ENCODE measurements around the gene ADGRL3.
"Not testable (repeated sequence)": the region's sequence is repeated elsewhere in the genome, so short reads cannot be mapped to it uniquely, and the experiment has no call there.

Gene ADGRL3

GRCh38 chr4:61638591-61638990, 438.5 kb downstream of the ADGRL3 start:
- DNase-seq (ENCODE audit: low read depth, low spot score) = no peak

GRCh38 chr4:61646746-61647350, 446.7 kb downstream of the ADGRL3 start:
- DNase-seq (ENCODE audit: low read depth, low spot score) = not testable (repeated sequence)

GRCh38 chr4:61648264-61648663, 448.1 kb downstream of the ADGRL3 start:
- no peak for DNase-seq (ENCODE audit: low read depth, low spot score)

GRCh38 chr4:61657016-61657415, 456.9 kb downstream of the ADGRL3 start:
- no peak for DNase-seq (ENCODE audit: low read depth, low spot score)

GRCh38 chr4:61661960-61662359, 461.8 kb downstream of the ADGRL3 start:
- DNase-seq (ENCODE audit: low read depth, low spot score) = no peak

GRCh38 chr4:61662362-61662761, 462.2 kb downstream of the ADGRL3 start:
- no peak for DNase-seq (ENCODE audit: low read depth, low spot score)

GRCh38 chr4:61663310-61663709, 463.2 kb downstream of the ADGRL3 start:
- no peak for DNase-seq (ENCODE audit: low read depth, low spot score)

- no peak for DNase-seq (ENCODE audit: low read depth, low spot score)
Observed at GRCh38 chr4:61665649-61666048, 465.5 kb downstream of the ADGRL3 start.

- DNase-seq (ENCODE audit: low read depth, low spot score) = no peak
Observed at GRCh38 chr4:61666244-61666643, 466.1 kb downstream of the ADGRL3 start.

GRCh38 chr4:61671599-61671998, 471.5 kb downstream of the ADGRL3 start:
- no peak for DNase-seq (ENCODE audit: low read depth, low spot score)

GRCh38 chr4:61675464-61675863, 475.3 kb downstream of the ADGRL3 start:
- DNase-seq (ENCODE audit: low read depth, low spot score) = no peak

GRCh38 chr4:61678297-61678696, 478.2 kb downstream of the ADGRL3 start:
- DNase-seq (ENCODE audit: low read depth, low spot score) = no peak

GRCh38 chr4:61693520-61693919, 493.4 kb downstream of the ADGRL3 start:
- DNase-seq (ENCODE audit: low read depth, low spot score) = no peak

GRCh38 chr4:61714387-61714911, 514.3 kb downstream of the ADGRL3 start:
- no peak for DNase-seq (ENCODE audit: low read depth, low spot score)

GRCh38 chr4:61716426-61716825, 516.3 kb downstream of the ADGRL3 start:
- DNase-seq (ENCODE audit: low read depth, low spot score) = no peak

GRCh38 chr4:61723492-61723891, 523.4 kb downstream of the ADGRL3 start:
- no peak for DNase-seq (ENCODE audit: low read depth, low spot score)

GRCh38 chr4:61727286-61727685, 527.2 kb downstream of the ADGRL3 start:
- DNase-seq (ENCODE audit: low read depth, low spot score) = no peak

GRCh38 chr4:61734409-61734808, 534.3 kb downstream of the ADGRL3 start:
- no peak for DNase-seq (ENCODE audit: low read depth, low spot score)

- no peak for DNase-seq (ENCODE audit: low read depth, low spot score)
Observed at GRCh38 chr4:61739887-61740286, 539.8 kb downstream of the ADGRL3 start.

GRCh38 chr4:61740886-61741285, 540.8 kb downstream of the ADGRL3 start:
- DNase-seq (ENCODE audit: low read depth, low spot score) = no peak

- no peak for DNase-seq (ENCODE audit: low read depth, low spot score)
Observed at GRCh38 chr4:61741327-61742096, 541.4 kb downstream of the ADGRL3 start.

GRCh38 chr4:61750810-61751209, 550.7 kb downstream of the ADGRL3 start:
- no peak for DNase-seq (ENCODE audit: low read depth, low spot score)

GRCh38 chr4:61752617-61753016, 552.5 kb downstream of the ADGRL3 start:
- DNase-seq (ENCODE audit: low read depth, low spot score) = no peak

Measured in smooth muscle cell of the brain vasculature (primary cell).